ENCODE results near the gene ATOH1. TPM values are rescaled to one million over a fixed set of nuclear protein-coding genes. Genes with fewer than 3 reads are reported as not detected.

ATOH1 gene
- total RNA-seq, 1 experiment from 2014 or later, result 0.61 TPM

DNA sequence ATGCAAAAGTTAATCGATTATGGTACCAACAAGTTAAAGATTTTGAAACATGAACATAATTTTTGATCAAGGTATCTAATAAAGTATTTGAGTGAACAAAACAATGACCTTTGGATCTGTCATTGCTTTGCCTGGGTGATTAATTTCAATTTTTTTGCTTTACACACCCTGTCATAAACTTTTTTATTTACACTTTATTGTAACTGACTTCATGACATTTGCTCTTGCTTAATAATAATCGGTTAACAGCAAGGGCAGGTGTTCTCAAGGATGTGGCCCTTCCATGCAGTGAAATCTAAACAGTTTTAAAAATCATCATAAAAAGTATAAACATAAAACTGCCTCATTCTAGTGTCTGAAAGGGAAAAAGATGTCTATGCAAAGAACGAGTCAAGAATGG is 24.1 kb downstream of the ATOH1 start:
- CTCF ChIA-PET, result no interaction called here
- Mint-ChIP-seq H3K27me3 (ENCODE audit: low read depth) (no peaks in the 10 kb centered on the region; the same call in 1 of the 2 replicates), H3K36me3 (no peaks in the 10 kb centered on the region), H3K9me3 (no peaks in the 10 kb centered on the region), H3K27ac (no peak overlapping the region), H3K4me3 (no peak overlapping the region), H3K4me1 (no peaks in the 10 kb centered on the region)
- DNase-seq (ENCODE audit: low spot score) (no peak), ATAC-seq (no peak)
- POLR2A ChIA-PET, result no interaction called here
- TF ChIP-seq RORB (CRISPR knock-in tag; IDR thresholded peaks at IDR 0.05) (no peak), ZNF121 (CRISPR knock-in tag; IDR thresholded peaks at IDR 0.05) (no peak), ARID4B (CRISPR knock-in tag; IDR thresholded peaks at IDR 0.05; ENCODE audit: borderline replicate concordance) (no peak), MYBL2 (CRISPR knock-in tag; IDR thresholded peaks at IDR 0.05) (no peak), IRF1 (CRISPR knock-in tag; IDR thresholded peaks at IDR 0.05) (no peak)
- TF ChIP-seq, protein P1, sequence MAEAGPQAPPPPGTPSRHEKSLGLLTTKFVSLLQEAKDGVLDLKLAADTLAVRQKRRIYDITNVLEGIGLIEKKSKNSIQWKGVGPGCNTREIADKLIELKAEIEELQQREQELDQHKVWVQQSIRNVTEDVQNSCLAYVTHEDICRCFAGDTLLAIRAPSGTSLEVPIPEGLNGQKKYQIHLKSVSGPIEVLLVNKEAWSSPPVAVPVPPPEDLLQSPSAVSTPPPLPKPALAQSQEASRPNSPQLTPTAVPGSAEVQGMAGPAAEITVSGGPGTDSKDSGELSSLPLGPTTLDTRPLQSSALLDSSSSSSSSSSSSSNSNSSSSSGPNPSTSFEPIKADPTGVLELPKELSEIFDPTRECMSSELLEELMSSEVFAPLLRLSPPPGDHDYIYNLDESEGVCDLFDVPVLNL (CRISPR knock-in tag; IDR thresholded peaks at IDR 0.05; ENCODE audit: borderline replicate concordance, low read depth), result no peak

- POLR2A ChIA-PET, result no interaction called here
- no peaks in the 10 kb centered on the region for H3K9me3 Mint-ChIP-seq
- no peak overlapping the region for H3K27ac Mint-ChIP-seq
- no peaks in the 10 kb centered on the region for H3K36me3 Mint-ChIP-seq
- no peak overlapping the region for H3K4me3 Mint-ChIP-seq
- CTCF ChIA-PET, result no interaction called here
- H3K4me1 Mint-ChIP-seq, result no peaks in the 10 kb centered on the region
- TF ChIP-seq IRF2 (CRISPR knock-in tag; IDR thresholded peaks at IDR 0.05; ENCODE audit: borderline replicate concordance, low read depth), result no peak
- no peak for TF ChIP-seq SP1 (CRISPR knock-in tag; conservative IDR thresholded peaks at IDR 0.05)
- no peak for TF ChIP-seq GRHL2 (CRISPR knock-in tag; IDR thresholded peaks at IDR 0.05; ENCODE audit: insufficient replicate concordance, severe bottlenecking)
- TF ChIP-seq, protein P2, sequence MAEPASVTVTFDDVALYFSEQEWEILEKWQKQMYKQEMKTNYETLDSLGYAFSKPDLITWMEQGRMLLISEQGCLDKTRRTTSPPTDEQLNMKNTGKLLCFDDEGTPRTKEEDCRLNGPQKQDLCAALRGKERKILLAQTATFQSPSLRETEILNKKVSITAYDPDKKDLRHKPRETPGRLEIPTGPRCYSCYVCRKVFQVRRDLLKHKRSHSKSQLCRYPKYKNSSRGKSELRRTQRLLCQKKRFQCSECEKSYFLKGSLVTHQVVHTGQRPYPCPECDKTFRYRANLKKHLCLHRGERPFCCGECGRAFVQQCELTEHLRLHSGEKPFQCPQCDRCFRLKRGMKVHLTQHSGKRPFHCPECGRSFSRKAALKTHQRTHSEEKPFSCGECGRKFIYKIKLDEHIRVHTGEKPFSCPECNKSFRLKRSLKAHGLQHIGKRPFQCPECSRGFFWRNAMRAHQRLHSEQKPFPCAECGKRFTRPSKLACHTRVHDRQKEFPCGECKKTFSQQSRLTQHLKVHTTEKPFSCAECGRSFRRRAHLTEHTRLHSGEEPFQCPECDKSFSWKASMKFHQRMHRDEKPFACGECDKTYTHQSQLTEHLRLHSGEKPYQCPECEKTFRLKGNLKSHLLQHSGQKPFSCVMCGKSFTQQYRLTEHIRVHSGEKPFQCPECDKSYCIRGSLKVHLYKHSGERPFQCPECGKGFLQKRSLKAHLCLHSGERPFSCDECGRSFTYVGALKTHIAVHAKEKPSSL (CRISPR knock-in tag; conservative IDR thresholded peaks at IDR 0.05), result no peak
- TF ChIP-seq, protein P1 (CRISPR knock-in tag; IDR thresholded peaks at IDR 0.05; ENCODE audit: borderline replicate concordance, low read depth), result no peak
- TF ChIP-seq, protein P3, sequence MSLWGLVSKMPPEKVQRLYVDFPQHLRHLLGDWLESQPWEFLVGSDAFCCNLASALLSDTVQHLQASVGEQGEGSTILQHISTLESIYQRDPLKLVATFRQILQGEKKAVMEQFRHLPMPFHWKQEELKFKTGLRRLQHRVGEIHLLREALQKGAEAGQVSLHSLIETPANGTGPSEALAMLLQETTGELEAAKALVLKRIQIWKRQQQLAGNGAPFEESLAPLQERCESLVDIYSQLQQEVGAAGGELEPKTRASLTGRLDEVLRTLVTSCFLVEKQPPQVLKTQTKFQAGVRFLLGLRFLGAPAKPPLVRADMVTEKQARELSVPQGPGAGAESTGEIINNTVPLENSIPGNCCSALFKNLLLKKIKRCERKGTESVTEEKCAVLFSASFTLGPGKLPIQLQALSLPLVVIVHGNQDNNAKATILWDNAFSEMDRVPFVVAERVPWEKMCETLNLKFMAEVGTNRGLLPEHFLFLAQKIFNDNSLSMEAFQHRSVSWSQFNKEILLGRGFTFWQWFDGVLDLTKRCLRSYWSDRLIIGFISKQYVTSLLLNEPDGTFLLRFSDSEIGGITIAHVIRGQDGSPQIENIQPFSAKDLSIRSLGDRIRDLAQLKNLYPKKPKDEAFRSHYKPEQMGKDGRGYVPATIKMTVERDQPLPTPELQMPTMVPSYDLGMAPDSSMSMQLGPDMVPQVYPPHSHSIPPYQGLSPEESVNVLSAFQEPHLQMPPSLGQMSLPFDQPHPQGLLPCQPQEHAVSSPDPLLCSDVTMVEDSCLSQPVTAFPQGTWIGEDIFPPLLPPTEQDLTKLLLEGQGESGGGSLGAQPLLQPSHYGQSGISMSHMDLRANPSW (CRISPR knock-in tag; conservative IDR thresholded peaks at IDR 0.05; ENCODE audit: low read depth), result no peak
- TF ChIP-seq NFE2L1 (CRISPR knock-in tag; IDR thresholded peaks at IDR 0.05), result no peak
- no peak for DNase-seq (ENCODE audit: low spot score)
- H3K27me3 Mint-ChIP-seq (ENCODE audit: low read depth), result no peaks in the 10 kb centered on the region; the same call in 1 of the 2 replicates
- ATAC-seq, result no peak
Observed at GRCh38 chr4:93855926-93856325, 27.4 kb downstream of the ATOH1 start.
